ENCODE data around the gene SPATA4.

DNA sequence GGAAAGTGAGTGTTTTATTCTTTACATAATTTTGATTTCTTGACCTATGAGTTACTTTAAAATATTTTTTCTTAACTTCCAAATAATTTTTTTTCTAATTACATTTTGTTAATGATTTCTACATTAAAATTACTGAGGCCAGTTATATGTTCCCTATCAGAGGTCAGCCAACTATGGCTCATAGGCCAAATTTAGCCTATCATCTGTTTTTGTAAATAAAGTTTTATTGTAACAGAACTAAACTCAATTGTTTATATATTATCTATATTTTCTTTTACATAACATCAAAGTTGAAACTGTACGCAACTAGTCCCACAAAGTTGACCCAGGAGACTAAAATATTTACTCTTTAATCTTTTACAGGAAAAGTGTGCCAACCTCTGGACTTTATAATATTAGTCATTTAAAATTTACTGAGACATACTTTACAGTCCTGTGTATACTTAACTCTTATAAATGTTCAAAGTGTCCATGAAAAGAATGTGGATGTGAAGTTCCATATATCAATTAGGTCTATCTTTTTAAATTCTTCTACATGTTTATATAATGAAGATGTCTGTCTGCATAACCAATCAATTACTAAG is 47.5 kb upstream of the SPATA4 start:
- TF ChIP-seq, protein P1, sequence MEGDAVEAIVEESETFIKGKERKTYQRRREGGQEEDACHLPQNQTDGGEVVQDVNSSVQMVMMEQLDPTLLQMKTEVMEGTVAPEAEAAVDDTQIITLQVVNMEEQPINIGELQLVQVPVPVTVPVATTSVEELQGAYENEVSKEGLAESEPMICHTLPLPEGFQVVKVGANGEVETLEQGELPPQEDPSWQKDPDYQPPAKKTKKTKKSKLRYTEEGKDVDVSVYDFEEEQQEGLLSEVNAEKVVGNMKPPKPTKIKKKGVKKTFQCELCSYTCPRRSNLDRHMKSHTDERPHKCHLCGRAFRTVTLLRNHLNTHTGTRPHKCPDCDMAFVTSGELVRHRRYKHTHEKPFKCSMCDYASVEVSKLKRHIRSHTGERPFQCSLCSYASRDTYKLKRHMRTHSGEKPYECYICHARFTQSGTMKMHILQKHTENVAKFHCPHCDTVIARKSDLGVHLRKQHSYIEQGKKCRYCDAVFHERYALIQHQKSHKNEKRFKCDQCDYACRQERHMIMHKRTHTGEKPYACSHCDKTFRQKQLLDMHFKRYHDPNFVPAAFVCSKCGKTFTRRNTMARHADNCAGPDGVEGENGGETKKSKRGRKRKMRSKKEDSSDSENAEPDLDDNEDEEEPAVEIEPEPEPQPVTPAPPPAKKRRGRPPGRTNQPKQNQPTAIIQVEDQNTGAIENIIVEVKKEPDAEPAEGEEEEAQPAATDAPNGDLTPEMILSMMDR (conservative IDR thresholded peaks at IDR 0.05; ENCODE audit: low read depth, low read length) = no peak
- TF ChIP-seq EZH2 (IDR thresholded peaks at IDR 0.05; ENCODE audit: low read length, unreplicated experiment) = no peak

All from PC-3 (cell line).